Spinal cord (tissue), 4 donors: ENCODE measurements around the gene HTATSF1. TPM values are rescaled to one million over a fixed set of nuclear protein-coding genes. Genes with fewer than 3 reads are reported as not detected.

ENCODE experiments used
- polyA plus RNA-seq, 2 donors: library from polyadenylated mRNA; unstranded; fragments of 120-200 nt; gene quantifications; one replicate each; pipeline ENCODE4 v1.2.1, GENCODE V29; 2013; ENCODE audit not compliant: insufficient read length in 2 of 2
- small RNA-seq: library from RNA; depleted of rRNA; stranded (forward); fragments of <200 nt; gene quantifications from one replicate; pipeline ENCODE3, GENCODE V24; 2014; ENCODE audit warnings: low replicate concordance
- total RNA-seq, 2 donors: library from RNA; depleted of rRNA in 1 of 2; stranded (reverse); fragments of 120-200 nt in 1 of 2; fragments of >200 nt in 1 of 2; gene quantifications; one replicate each; pipeline versions ENCODE4 v1.2.3 to v1.2.4, GENCODE V29; 2013 to 2014

HTATSF1 gene
- total and polyA plus RNA-seq, 4 donors = 57.7 to 132 (median 91.7) TPM

Small RNAs within 50 kb of the gene (small RNA-seq; reads per million reads assigned to genes)
- gene MIR934 = not detected

Other genes starting within 250 kb of the HTATSF1 start
- 10 to 100 TPM in 1 of 2 donors, 1 to 10 TPM in 1; 8.5 to 13.7 TPM for gene MAP7D3, start 246.2 kb upstream of the HTATSF1 start, total RNA-seq
- 1 to 10 TPM; 7.7 to 8.8 TPM for gene MAP7D3, start 246.2 kb upstream of the HTATSF1 start, polyA plus RNA-seq
- gene ADGRG4, start 196.6 kb upstream of the HTATSF1 start, total RNA-seq = under 1 TPM; under 0.01 to 0.10 TPM
- under 1 TPM; 0.03 TPM for gene ADGRG4, start 196.6 kb upstream of the HTATSF1 start, polyA plus RNA-seq
- gene BRS3, start 9.6 kb upstream of the HTATSF1 start, total RNA-seq = under 1 TPM; 0.11 to 0.30 TPM
- gene BRS3, start 9.6 kb upstream of the HTATSF1 start, polyA plus RNA-seq = under 1 TPM; 0.36 to 0.51 TPM
- not detected for gene VGLL1, start 34.6 kb downstream of the HTATSF1 start, total RNA-seq
- not detected for gene VGLL1, start 34.6 kb downstream of the HTATSF1 start, polyA plus RNA-seq
- under 1 TPM in 1 of 2 donors, not detected in 1; 0.10 TPM for gene CD40LG, start 150.6 kb downstream of the HTATSF1 start, total RNA-seq
- not detected for gene CD40LG, start 150.6 kb downstream of the HTATSF1 start, polyA plus RNA-seq